ENCODE measurements around the gene IKZF4.
"Not testable (repeated sequence)": the region's sequence is repeated elsewhere in the genome, so short reads cannot be mapped to it uniquely, and the experiment has no call there.

Gene IKZF4

DNA sequence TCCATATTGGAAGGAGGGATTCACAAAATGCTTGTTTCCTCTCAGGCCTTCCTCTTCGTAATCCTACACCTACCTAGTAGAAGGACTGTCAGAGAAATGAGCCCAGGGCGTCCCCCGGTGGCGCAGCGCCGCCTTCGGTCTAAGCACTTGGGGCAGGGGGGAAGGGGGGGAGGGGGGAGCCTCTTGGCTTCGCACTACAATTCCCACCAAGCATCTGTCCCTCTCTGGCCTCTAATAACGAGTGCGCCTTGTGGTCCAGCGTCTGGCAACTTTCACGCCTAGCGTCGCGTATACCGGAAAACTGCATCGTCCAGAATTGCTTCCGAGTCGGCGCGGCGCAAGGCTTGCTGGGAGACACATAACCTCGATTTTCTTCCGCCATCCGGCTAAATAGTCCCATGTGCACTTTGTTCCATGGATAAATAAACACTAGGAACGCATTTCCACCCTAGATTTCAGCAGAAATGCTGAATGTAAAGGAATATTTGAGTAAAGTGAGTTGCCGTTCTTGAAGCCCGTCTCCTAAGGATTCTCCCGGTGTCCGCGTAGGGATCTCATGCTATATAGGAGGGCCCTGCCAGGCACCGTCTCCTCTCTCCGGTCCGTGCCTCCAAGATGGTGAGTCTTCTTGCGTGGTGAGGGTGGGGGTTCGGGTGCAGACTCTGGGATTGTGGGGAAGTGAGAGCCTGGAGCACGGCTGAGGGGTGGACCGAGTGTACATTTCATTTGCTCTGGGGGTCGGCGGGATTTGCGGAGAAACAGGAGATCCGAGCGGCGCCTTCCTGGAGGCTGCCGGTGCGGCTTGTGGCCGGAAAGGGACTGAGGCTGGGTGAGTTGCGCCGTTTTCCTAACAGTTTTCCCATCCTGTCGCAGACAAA is 20.9 kb downstream of the IKZF4 start, which contains the start of gene RPS26:
Gene RPS26 (plus strand): TSS at position 367 of the 878 bp plus-strand sequence. CDS start 249 bp downstream, at position 616.
- DNase-seq: peak; percentile 97

GRCh38 chr12:56042430-56042813 is 21.6 kb downstream of the IKZF4 start:
- not testable (repeated sequence) for DNase-seq

- no peak for DNase-seq
These were observed 22.0 kb downstream of the IKZF4 start for GRCh38 chr12:56042843-56043242.

GRCh38 chr12:56046027-56046780 is 25.4 kb downstream of the IKZF4 start:
- no peak for DNase-seq

DNA sequence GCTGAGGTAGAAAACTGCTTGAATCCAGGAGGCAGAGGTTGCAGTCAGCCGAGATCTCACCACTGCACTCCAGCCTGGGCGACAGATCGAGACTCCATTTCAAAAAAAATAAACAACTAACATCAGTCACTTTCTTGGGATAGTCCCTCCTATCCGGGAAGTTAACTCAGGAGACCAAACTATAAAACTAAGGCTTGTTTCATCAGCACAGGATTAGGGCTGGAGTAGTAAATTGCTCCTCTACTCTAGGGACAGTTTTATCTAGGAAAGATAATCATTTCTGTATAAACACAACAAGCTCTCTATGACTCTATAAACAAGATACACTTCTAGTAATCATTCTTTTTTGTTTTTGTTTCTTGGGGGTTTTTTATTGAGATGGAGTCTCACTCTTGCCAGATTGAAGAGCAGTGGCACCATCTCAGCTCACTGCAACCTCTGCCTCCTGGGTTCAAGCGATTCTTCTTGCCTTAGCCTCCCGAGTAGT is 32.6 kb downstream of the IKZF4 start:
- no peak for DNase-seq

- not testable (repeated sequence) for DNase-seq
These were observed 39.1 kb downstream of the IKZF4 start for GRCh38 chr12:56059964-56060363.

DNA sequence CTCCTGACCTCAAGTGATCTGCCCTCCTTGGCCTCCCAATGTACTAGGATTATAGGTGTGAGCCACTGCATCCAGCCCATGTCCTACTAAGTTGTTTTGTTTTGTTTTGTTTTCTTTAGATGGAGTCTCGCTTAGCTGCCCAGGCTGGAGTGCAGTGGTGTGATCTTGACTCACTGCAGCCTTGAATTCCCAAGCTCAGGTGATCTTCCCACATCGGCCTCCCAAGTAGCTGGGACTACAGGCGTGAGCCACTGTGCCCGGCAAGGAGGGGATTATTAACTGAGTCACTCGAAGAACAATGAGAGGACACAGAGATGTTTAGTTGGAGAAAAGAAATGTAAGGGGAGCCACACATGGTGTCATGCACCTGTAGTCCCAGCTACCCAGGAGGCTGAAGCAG is 41.1 kb downstream of the IKZF4 start:
- no peak for DNase-seq

DNA sequence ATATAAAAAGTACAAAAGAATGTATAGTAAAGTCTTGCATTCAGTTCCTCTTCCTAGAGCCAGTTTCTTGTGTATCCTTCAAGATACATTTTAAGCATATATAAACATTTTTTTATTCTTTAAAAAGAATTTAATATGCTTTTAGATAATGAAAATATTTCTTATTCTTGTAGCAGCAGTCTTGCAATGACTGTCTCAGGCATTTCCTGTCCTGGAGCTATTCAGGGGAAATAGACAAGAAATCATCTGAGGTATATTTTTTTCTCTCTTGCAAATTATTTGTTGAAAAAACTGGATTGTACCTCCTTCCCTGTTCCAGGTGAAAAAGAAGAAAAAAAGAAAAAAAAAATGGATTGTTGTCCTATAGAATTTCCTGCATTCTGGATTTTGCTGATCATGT is 42.2 kb downstream of the IKZF4 start:
- no peak for DNase-seq

DNA sequence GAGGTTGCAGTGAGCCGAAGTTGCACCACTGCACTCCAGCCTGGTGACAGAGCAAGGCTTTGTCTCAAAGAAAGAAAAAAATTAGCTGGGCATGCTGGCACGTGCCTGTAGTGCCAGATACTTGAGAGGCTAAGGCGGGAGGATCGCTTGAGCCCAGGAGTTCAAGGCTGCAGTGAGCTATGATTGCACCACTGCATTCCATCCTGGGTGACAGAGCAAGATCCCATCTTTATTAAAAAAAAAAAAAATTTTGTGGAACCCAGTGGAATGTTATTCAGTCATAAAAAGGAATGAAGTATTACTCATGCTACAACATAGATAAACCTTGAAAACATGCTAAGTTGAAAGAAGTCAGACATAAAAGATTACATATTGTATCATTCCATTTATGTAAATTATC is 50.8 kb downstream of the IKZF4 start:
- DNase-seq: no peak

DNA sequence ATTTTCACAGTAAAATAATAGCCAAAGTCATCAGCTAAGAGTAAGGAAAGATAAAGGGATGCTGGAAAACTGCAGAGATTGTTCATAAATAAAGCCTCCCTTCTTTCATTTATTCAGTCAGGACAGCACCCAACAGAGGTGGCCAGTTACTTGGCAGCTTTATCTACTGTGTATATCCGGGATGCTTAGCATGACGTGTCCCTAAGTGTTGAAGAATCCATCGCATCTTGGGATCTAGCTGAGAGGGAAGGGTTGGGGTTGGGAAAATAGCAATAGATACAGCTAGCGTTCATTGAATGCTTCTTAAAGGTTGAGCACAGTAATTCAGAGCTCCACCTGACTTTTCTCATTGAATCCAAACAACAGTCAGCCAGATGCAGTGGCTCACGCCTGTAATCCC is 53.6 kb downstream of the IKZF4 start:
- DNase-seq: no peak

DNA sequence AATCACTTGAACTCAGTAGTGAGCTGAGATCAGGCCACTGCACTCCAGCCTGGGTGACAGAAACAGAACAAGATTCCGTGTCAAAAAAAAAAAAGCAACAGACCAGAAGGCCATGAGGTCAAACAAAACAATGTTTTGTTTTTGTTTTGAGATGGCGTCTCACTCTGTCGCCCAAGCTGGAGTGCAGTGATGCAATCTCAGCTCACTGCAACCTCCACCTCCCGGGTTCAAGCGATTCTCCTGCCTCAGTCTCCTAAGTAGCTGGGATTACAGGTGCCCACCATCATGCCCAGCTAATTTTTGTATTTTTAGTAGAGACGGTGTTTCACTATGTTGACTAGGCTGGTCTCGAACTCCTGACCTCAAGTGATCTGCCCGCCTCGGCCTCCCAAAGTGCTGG is 57.1 kb downstream of the IKZF4 start:
- DNase-seq: not testable (repeated sequence)

DNA sequence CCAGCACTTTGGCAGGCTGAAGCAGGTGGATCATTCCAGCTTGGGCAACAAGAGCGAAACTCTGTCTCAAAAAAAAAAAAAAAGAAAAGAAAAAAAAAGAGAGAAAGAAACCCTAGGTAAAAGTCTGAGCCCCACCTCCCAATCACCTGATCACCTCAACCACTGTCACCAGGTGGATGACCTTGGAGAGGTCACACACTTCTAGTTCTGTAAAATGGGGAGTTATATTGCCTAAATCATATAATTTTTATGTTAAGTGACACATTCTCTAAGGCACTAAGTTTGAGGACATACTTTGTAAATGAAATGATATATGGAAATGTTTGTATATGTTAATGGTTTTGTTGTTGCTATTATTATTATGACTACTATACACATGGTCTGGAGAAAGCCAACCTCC is 57.6 kb downstream of the IKZF4 start:
- DNase-seq: no peak

DNA sequence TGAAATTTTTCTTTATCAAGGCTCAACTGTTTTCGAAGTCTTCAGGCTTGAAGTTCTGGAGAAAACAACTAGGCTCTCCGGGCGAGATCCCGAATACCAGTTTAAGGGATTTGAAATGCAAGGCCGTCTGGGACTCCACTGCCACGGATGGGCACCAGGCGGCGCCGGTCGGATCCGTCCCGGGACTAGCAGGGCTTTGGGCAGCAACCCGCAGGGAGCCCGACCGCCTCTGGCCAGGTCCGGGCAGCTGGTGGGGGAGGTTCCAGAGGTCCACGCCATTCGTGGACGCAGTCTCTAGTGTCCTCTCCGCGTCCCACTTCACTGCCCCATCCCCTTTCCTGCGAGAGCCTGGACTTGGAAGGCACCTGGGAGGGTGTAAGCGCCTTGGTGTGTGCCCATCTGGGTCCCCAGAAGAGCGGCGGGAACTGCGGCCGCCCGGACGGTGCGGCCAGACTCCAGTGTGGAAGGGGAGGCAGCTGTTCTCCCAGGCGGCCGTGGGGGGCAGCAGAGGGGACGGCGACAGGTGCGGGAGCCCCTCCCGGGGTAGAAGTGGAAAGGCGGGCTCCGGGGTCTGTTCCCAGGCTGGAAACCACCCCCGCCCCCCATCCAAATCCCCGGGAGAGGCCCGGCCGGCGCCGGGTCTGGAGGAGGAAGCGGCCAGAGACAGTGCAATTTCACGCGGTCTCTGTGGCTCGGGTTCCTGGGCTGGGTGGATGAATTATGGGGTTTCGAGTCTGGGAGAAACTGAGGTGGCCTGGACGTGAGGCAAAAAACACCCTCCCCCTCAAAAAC is 58.3 kb downstream of the IKZF4 start:
- peak; percentile 57 for DNase-seq

- peak; percentile 55 for DNase-seq
These were observed 59.1 kb downstream of the IKZF4 start, which contains the start of gene ERBB3 for GRCh38 chr12:56079723-56080555. TSS of gene ERBB3 (plus strand) at chr12:56080165. CDS start at chr12:56080301, 136 bp downstream.

DNA sequence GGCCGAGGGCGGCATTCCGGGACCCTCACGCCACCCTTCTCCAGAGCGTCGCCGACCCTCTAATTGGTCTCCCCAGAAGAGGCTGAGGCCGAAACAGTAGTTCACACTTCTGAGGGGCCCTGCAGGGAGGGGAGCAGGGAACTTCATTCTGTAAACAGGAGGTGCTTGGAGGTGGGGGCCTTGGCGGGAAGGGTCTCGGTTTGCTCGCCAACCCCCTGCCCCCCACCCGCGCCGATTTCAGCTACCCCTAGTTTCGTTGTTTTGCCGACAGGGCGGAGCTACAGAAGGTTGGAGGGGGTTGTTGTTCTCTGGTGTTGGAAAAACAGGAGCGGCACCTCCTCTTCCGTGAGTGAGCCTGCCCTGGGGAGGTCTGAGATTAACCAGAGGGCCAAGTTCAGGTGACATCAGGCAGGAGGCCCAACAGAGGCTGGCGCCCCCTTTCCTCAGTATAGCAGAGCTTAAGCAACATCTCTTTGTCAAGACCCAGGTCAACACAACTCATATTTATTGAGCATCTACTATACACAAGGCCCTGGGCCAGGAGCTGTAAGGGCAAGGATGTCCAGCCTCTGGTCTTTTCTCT is 59.8 kb downstream of the IKZF4 start:
- DNase-seq: no peak

DNA sequence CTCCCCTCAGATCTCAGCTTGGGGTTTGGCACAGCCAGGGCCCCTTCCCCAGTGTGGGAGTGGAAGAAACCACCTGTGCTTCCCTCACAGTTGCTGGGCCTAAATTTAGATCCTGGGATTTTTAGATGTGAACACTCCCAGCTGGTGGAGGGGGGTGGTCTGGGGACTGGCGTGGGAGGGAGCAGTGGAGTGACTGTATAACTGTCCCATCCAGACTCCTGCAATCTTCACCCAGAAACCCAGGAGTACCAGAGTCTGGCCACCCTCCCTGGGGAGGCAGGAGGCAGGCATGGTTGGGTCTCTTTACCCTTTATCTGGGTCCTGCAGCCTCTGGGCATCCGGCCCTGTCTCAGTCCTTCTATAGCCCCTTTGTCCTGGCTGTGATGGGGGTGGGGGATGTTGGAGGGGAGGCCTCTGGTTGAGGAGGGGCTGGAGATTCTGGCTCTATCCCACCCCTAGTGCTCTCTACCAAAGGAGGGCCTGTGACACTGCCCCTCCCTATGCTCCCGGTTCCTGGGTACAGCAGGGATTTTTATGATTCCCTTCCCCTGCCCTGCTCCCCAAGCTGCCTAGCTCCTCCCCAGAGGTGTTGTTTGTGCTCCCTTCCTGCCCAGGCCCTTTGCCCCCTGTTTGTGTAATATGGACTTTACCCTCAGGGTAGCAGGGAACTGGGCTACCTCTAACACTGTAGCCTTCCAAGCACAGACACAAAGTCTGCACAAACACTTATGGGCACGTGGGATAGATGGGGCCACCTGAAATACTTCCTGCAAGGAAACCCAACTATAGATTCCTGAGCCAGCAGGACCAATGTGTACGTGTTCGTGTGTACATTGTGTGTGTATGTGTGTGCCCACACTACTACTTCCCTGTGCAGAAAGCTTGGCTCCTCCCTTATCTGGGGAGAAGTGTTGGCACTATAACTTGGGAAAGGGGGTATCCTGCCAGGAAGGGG is 60.8 kb downstream of the IKZF4 start:
- no peak for DNase-seq

DNA sequence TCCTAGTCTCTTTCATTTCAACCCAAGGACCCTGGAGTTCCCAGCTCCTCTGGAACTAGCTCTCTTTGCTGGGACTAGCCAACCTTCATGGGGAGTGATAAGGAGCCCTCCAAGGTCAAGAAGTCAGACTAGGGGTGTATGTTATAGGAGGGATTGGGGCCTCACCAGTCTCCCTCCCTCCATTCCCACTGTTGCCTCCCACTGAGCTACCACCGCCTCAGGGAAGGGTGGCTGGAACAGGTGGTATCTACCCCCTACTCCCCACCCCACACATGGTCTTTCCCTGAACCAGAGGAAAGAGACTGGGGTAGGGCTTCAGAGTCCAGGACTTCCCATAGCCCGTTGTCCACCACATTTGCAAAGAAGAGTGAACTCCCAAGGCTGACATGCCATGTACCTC is 61.5 kb downstream of the IKZF4 start:
- DNase-seq: no peak

DNA sequence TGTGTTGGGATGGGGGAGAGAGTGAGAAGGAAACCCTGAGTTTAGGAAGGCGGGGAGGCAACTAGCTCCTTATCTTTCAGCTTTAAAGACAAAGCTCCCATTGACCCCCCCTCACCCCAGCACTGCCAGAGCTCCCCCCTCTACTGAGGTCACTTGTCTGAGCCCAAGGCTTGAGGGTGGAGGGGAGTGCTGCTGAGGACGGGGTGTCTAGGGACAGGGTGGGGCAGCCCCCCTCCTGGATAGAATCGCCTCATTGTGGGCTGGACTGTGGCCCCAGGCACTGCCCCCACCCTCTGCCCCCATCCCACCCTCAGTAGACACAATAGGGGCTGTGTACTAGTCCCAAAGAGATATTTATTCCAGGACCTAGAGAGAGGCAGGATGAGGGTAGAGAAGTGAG is 62.1 kb downstream of the IKZF4 start:
- DNase-seq: no peak

- DNase-seq: no peak
These were observed 64.2 kb downstream of the IKZF4 start for GRCh38 chr12:56084958-56085543.

DNA sequence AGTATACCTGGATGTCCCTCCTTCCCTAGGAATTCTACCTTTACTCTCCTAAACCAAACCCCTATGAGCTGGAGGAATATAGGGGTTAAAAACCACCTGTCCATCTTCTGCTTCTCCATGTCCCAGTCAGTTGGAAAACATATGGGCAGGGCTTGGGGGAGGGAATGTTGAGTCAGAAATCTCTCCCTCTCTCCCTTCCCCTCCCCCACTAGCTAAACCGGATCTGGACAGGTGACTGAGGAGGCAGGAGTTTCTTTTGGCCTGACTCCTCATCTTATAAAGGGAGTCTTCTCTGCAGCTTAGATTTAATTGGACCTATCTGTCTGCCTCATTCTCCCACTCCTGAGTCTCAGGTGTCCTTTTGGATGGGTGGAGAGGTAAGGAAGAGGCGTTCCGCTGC is 65.3 kb downstream of the IKZF4 start:
- DNase-seq: no peak
